DMS53 treated with DMSO at 0.1 percent for 48 hours (cell line): Measurements from ENCODE around the gene PPP1R1B.

Experiments used
- DNase-seq: peaks from one replicate; lab custom pipeline; 2025; ENCODE audit not compliant: unreplicated experiment; lab: John Stamatoyannopoulos, UW

PPP1R1B gene

DNA sequence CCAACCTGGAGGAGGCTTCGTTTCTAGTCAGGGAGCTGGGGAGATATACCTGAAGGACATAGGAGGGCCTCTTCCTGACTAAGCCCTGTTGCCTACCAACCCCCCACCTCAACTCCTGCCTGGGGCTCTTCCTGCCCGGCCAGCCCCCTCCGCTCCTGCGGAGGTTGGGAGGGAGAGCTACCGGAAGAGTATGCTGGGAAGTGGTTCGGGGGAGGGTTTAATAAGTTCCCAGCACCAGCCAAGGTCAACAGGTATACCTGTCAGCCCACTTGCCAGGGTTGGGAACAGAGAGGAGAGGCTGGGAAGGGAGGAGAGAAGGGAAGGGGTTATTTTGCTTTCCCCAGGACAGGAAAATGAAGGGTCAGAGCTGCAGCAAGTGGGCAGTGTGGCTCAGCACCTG, 4.7 kb downstream of the PPP1R1B start:
- DNase-seq: no peak

DNA sequence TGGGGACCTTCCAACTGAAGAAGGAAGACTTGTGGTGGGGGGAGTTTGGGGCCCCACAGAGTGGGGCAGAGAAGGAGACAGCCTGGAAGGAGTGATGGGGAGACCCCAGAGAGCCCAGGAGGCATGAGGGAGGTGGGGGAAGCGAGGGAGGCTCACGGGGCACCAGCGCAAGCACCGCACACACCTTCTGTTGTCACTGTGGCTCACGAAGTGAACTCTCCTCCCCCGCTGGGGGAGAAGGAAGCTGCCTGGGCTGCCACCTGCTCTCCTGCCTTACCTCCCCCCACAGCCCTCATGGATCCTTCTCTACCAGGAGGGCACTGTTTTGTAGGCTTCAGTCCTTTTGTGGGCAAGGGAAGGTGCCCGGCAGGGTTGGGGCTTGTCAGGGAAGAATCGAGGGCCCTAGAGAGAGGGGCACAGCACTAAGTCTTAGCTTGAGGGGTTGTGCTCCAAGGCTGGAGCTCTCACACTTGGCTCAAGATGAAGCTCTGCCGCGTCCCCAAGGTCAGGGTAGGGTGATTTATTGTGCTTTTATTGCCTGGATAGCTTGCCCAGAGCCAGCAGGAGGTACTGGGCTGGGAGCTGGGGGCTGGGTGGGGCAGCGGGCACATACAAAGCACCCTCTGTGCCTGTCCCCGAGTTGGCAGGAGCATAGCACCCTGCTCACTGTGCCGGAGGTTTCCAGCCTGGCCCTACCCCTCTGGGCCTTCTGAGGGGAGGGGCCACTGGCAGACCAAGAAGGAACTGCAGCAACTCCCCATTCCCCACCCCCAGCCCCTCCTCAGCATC, 5.6 kb downstream of the PPP1R1B start:
- no peak for DNase-seq

DNA sequence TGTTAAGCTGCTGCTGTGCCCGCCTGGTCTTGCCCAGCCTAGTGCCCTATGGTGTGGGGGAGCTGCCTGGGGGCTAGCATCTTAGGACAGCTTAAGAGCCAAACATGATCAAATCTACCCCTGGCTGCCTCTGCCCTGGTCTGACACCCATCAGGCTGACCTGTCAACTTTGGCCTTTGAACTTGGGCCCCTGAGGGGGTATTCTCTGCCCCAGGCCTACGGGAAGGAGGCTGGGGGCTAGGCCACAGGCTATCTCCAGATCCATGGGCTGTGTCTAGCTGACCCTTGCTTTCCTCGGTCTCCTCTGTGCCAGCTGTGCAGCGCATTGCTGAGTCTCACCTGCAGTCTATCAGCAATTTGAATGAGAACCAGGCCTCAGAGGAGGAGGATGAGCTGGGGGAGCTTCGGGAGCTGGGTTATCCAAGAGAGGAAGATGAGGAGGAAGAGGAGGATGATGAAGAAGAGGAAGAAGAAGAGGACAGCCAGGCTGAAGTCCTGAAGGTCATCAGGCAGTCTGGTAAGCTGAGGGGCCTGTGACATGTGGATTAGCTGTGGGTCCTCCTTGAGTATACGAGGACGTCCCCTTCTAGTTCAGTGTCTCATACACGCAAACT, 6.9 kb downstream of the PPP1R1B start:
- no peak for DNase-seq

DNA sequence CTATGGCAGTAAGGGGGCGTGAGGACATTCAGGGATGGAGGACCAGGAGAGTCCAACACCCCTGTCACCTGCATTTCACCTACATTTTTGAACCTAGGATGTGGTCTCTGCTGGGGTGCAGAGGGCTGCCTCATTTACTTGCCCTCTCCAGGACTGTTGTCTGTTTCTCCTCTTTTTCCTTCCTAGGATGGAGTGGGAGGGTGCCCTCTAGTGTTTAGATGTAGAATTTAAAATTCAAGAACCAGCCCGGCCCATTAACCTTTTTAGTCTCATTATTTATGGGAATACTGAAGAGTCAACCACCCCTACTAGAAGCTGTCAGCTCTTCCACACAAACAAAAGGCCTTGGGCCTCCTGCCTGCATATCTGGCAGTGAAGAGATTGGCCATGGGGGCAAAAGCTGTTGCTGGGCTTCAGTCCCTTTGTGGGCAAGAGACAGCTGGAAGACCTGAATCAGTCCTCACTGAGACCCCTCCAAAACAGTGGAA, 7.7 kb downstream of the PPP1R1B start:
- DNase-seq: peak; percentile 47

DNA sequence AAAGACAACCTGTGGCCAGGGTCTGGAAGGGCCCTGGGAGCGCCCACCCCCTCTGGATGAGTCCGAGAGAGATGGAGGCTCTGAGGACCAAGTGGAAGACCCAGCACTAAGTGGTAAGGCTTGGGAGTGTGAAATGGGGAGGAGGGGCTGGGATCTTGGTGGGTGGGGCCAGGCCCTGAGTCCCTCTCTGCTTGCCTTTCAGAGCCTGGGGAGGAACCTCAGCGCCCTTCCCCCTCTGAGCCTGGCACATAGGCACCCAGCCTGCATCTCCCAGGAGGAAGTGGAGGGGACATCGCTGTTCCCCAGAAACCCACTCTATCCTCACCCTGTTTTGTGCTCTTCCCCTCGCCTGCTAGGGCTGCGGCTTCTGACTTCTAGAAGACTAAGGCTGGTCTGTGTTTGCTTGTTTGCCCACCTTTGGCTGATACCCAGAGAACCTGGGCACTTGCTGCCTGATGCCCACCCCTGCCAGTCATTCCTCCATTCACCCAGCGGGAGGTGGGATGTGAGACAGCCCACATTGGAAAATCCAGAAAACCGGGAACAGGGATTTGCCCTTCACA, 8.9 kb downstream of the PPP1R1B start:
- DNase-seq: no peak

DNA sequence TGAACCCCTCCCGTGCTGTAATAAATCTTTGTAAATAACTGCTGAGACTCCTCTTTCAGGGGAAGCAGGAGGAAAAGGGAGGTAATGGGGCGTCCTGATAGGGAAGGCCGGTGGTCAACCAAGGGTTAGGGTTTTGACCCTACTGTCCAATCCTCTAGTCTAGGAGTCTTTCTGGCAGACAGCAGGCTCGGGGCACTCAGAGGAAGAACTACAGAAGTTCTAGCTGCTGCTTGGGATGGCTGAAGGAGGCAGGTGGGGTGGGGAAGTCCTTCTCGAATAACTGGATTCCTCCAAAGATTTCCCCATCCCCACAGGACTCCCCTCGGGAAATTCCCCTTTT, 9.8 kb downstream of the PPP1R1B start:
- no peak for DNase-seq

DNA sequence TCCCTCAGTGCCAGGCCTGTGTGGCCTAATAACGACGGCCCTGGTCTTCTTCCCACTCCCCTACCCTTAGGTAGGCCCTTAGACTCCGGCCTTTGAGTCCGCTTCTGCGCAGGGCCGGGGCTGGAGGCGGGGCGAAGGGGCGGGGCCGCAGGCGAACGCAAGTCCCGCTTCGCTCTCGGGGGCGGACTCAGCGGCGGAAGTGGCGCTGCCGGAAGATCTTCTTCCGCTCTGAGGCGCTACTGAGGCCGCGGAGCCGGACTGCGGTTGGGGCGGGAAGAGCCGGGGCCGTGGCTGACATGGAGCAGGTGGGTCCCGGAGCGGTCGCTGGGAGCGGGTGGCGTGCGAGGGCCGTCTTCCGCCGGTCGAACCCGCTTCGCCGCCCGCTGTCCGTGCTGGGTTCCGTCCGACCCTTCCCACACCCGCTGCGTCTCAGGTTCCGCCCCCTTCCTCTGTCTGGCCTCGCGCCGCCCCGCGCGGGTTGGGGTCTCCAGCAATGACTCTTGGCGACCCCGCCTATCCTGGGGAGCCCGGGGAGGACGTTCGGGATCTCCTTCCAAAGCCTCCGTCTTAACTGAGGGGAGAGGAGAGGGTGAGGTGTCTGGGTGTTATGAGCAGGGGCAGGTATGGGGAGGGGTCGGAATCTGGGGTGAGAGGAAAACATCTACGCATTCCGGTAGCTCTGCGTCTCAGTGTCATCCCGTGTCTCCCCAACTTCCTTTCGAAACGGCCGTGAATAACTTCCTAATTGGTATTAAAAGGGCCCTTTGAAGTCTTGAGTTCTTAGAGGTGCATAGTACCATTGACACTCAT, 10.4 kb downstream of the PPP1R1B start, which contains the start of gene STARD3:
Gene STARD3 (plus strand): TSS at position 218 of the 810 bp plus-strand sequence. CDS start 16,388 bp downstream, outside the sequence.
- peak; percentile 57 for DNase-seq

DNA sequence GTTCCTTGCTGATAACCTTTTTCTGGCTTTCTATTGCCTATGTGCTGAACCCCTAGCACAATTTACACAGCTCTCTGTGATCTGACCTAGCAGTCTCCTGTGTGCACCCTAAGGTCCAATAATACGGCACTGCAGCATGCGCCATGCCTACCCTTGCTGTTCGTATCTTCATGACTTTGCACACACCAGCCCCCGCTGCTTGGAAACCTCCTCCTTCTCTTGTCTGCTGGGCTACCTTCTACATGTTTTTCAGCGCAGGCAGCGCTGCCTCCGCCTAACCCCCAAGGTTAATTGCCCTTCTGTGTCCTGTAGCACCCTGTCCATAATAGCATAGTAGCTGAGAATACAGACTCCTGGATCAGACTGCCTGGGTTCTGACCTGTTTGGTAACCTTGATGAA, 11.6 kb downstream of the PPP1R1B start:
- DNase-seq: no peak

DNA sequence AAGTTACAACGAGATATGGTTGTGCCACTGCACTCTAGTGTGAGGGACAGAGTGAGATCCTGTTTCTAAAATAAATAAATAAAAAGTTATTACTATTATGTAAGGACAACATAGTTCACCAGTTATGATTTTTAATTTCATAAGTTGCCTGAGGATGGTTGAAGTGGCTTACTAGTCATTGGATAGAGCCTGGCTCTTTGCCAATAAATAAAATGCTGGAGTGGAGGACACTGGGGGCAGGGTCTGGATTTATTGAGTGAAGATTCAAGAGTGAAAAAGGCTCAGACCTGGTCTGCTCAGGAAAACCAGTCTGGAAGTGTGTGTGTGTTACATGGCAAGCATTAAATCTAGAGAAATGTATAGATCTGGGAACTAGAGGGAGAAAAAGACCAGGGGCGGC, 12.3 kb downstream of the PPP1R1B start:
- no peak for DNase-seq

DNA sequence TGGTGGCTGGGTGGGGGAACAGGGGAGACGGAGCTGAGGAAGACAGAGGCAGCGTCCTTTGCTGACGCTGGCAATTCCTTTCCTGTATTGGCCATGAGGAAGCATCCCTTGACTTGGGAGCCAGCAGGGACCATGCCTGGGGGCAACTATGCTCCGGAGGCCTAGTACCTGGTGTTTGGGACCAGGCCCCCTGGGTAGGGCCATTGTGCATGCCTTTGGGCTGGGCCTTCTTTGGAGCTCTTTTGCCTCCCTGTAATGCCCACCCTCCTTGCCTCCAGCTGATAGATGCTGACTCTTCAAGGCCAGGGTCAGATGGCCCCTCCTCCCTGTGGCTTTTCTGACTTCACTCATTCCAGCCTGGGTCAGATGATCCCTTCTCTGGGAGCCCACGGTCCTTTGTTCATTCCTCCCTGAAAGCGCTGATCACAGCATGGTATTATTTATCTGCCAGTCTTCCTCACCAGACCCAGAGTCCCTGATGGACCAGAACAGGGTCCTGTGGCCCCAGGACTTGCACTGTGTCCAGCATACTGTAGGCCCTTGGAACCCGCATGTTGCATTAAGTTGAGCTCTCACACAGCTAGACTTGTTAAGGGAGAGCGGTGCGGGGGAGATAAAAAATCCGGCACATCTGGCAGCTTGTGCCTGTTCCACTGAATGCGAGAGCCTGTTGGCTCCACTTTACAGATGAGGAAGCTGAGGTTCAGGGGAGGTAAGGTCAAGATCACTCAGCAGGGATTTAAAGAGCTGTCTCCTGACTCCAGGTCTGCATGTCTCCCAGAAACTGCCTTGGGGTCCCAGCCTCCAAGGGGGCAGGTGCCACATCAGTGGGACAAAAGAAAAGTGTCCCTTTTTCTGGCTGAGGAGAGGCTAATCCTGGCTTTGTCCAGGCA, 13.1 kb downstream of the PPP1R1B start:
- no peak for DNase-seq

DNA sequence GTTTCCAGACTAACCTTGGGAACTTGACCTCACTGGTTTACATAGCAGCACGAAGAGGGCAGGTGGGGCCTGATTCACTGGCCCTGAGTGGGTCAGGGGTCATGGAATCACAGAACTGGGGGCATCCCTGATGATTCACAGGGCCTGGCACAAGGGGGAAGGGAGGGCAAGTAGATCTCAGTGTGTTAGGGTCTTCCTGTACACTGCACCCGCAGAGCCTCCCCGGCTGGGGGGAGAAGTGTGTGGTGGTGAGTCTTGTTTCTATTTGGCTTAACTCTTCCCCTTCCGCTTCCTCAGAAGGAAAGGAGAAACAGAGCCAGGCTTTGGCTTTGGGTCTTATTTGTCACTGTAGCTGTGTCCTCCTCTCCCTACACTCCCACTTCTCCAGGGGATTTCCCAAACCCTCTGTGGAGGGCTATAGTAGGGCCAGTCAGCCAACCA, 13.9 kb downstream of the PPP1R1B start:
- DNase-seq: no peak

DNA sequence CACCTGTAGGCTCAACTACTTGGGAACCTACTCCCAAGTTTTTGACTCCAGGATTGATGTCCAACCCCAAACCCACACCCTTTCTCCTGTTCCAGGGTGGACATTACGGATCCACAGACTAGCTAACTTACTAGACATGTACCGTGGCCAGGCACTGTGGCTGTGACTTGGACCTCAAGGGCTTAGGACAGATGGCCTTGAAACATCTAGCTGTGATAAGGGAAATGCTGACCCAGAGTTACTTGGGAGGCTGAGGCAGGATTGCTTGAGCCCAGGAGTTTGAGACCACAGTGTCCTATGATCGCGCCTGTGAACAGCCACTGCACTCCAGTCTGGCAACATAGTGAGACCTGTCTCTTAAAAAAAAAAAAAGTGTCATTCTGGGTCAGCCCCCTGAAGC, 14.3 kb downstream of the PPP1R1B start:
- DNase-seq: no peak

DNA sequence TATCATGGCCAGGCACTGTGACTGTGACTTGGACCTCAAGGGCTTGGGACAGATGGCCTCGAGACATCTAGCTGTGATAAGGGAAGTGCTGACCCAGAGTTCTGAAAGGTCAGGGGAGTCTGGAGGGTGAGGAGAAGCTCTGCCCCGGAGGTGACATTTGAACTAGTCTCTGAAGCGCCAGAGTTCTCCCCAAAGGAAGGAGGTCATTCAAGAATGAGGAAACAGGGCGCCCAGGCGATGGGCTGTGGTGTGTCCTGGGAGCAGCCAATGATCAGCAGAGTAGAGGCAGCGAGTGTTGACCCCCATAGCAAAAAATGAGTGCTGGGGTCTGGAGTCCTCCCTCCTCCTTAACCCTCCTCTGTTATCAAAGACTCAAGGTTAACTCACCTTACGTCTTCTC, 15.1 kb downstream of the PPP1R1B start:
- no peak for DNase-seq

DNA sequence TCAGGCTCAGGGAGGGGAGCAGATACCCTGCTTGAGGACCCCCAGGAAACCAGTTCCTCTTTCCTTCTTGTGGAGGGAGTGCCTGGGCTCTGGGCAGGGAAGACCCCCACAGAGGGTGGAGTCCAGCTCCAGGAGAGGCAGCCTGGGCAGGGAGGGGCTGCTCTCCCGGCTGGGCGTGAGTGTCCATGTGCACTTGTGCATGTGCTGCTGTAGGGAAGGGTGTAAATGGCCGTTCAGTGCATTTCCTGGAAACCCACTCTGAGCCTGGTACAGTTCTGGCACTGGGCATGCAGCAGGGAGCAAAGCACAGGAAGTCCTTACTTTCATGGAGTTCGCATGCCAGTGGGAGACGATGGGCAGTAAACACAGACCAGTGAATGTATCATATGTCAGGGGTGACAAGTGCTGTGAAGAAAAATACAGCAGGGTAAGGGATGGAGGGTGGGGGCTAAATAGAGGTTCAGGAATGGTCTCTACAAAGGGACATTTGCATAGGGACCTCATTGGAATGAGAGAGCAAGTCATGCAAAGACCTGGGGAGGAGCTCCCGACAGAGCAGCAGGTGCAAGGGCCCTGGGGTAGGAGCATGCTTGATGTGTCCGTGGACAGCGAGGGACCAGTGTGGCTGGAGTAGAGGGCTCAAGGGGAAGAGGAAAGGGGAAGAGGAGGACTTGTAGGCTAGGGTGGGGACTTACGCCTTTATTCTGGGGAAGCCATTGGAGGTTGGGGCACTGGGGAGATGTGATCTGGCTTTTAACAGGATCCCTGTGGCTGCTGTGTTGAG, 15.7 kb downstream of the PPP1R1B start:
- no peak for DNase-seq

DNA sequence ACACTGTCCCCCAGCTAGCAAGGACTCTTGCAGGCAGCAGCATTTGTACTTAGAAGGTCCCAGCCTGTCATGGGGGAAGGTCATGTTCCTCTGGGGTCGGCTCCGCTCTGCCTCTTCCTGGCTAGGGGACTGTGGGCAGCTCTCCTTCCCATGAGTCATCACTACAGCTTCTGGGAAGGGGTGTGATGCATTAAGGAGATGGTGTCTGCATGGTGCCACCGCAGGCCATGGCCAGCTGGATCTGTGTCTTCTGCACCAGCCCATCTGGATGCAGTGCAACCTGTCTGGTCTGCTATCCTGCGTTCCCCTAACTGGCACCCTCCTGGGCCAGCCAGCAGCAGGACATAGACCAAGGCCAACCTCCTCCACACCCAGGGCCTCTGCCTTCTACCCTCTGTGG, 16.5 kb downstream of the PPP1R1B start:
- DNase-seq: no peak

DNA sequence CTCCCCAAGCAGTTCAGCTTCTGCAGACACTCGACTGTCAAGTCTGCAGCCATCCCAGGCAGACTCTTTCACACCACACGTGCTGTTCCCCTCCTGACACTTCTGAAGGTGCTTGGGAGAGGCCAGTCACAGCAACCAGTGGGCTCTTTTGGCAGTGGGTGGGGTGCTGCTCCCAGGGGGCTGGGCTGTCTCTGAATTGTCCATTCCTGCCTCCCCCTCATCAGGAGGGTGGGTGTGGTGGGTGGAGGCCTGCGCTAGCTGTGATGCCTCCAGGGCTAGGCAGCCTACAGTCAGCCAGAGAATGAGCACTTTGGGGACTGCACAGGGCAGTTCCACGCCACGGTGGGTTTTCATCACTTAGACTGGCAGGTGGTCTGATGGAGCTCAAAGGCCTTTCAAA, 20.5 kb downstream of the PPP1R1B start:
- DNase-seq: no peak

DNA sequence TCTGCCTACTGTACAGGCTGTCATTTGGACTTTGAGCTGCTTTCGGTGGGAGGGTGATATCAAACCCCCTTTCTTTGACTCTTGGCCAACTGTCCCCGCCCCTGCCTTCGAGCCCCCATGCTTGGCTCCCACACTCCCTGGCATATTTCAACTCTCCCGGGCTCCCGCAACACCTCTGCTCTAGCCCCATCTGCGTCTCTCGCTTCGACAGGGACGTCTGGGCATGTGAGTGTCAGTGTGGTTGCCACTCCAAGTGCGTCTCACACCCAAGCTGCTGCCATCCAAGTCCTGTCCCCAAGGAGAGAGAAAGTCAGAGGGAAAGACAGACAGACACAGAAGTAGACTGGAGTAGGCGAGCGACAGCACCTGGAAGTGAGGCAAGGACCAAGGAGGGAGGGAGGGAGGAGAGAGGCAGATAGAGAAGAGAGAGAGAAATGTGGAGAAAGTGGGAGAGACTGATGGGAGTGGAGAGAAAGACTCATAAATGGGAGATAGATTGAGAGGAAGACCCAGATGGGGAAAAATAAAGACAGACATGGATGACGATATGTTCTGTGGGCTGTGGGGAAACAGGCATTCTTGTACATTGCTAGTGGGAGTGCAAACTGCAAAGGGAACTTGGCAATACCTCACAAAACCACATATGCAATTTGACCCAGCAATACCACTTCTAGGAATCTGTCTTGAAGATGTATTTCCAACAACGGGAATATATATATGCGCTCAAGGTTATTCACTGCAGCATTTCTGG, 22.0 kb downstream of the PPP1R1B start:
- DNase-seq: no peak

DNA sequence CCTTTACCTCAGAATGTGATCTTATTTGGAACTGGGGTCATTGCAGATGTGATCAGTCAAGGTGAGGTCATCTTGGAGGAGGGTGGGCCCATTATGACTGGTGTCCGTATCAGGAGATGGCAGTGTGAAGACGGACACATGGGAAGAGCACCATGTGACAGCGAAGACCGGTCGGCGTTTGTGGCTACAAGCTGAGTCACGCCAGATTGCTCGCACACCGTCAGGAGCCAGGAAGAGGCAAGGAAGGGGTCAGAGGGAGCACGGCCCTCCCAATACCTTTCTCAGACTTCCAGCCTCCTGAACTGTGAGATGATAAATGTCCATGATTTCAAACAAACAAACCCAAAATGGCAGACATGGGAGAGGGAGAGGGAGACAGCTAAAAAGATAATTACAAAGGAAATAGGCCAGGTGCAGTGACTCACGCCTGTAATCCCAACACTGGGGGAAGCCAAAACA, 23.4 kb downstream of the PPP1R1B start:
- no peak for DNase-seq
